ENCODE measurements around the gene GRB2.
"Not testable (repeated sequence)": the region's sequence is repeated elsewhere in the genome, so short reads cannot be mapped to it uniquely, and the experiment has no call there.

The GRB2 gene

DNA sequence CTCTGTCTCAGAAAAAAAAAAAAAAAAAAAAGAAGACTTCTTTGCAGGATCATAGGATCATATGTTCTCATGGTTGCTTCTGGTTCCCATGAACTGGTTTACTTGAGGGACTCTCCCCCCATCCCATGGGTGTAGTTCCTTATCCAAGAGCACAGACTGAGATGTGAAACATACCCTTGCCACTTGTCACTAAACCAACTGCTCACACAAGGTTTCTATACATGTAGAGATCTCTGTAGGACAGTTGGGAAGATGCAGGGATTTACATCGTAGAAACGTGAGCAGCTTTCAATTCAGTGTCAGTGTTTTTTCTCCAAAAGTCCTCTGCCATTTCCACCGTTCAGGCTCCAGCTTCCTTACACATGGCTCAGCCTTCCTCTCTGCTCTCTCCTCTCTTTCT, 39.8 kb upstream of the GRB2 start:
- no peaks in the 10 kb centered on the region for H3K27me3 ChIP-seq (ENCODE audit: insufficient read depth, poor library complexity, severe bottlenecking)
- DNase-seq (ENCODE audit: low spot score) (no peak), ATAC-seq (ENCODE audit: low read depth) (no peak)
- H3K9me3 ChIP-seq (ENCODE audit: severe bottlenecking): no peaks in the 10 kb centered on the region
- no peak overlapping the region for H3K27ac ChIP-seq (ENCODE audit: poor library complexity, severe bottlenecking)
- no peak overlapping the region for H3K4me3 ChIP-seq (ENCODE audit: severe bottlenecking)
- H3K36me3 ChIP-seq (ENCODE audit: low read depth): no peaks in the 10 kb centered on the region
- no peaks in the 10 kb centered on the region for H3K4me1 ChIP-seq (ENCODE audit: insufficient read depth, poor library complexity, severe bottlenecking)
- TF ChIP-seq, protein P1, sequence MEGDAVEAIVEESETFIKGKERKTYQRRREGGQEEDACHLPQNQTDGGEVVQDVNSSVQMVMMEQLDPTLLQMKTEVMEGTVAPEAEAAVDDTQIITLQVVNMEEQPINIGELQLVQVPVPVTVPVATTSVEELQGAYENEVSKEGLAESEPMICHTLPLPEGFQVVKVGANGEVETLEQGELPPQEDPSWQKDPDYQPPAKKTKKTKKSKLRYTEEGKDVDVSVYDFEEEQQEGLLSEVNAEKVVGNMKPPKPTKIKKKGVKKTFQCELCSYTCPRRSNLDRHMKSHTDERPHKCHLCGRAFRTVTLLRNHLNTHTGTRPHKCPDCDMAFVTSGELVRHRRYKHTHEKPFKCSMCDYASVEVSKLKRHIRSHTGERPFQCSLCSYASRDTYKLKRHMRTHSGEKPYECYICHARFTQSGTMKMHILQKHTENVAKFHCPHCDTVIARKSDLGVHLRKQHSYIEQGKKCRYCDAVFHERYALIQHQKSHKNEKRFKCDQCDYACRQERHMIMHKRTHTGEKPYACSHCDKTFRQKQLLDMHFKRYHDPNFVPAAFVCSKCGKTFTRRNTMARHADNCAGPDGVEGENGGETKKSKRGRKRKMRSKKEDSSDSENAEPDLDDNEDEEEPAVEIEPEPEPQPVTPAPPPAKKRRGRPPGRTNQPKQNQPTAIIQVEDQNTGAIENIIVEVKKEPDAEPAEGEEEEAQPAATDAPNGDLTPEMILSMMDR (IDR thresholded peaks at IDR 0.05; ENCODE audit: poor library complexity, severe bottlenecking): no peak

DNA sequence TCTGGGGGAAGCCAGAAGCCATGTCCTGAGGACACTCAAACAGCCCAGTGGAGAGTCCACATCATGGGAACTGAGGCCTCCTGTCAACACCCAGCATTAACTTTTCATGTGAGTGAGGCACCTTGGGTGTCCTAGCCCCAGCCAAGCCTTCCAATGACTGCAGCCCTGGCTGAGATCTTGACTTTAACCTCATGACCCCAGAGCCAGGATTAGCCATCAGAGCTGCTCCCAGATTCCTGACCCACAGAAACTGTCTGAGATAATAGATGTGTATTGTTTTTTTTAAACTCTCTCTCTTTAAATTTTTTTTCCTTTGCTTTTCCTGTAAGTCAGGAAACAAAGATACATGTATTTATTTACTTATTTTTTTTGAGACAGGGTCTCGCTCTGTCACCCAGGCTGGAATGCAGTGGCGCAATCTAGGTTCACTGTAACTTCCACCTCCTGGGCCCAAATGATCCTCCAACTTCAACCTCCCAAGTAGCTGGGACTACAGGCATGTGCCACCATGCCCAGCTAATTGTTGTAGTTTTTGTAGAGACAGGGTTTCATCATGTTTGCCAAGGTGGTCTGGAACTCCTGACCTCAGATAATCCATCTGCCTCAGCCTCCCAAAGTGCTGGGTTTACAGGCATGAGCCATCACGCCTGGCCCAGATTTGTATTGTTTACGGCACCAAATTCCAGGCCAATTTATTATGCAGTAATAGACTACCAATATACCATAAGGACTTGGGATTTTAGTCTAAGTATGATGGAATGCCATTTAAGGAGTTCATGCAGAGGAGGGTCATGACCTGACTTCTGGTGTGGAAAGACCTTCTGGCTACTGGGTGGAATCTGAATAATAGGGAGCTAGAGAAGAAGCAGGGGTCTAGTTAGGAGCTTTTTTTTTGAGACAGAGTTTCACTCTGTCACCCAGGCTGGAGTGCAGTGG, 37.0 kb upstream of the GRB2 start:
- ATAC-seq (ENCODE audit: low read depth) (no peak), DNase-seq (ENCODE audit: low spot score) (no peak)
- H3K36me3 ChIP-seq (ENCODE audit: low read depth): no peaks in the 10 kb centered on the region
- TF ChIP-seq, protein P1 (IDR thresholded peaks at IDR 0.05; ENCODE audit: poor library complexity, severe bottlenecking): no peak
- H3K4me3 ChIP-seq (ENCODE audit: severe bottlenecking): no peak overlapping the region
- H3K9me3 ChIP-seq (ENCODE audit: severe bottlenecking): no peaks in the 10 kb centered on the region
- H3K4me1 ChIP-seq (ENCODE audit: insufficient read depth, poor library complexity, severe bottlenecking): no peaks in the 10 kb centered on the region
- no peaks in the 10 kb centered on the region for H3K27me3 ChIP-seq (ENCODE audit: insufficient read depth, poor library complexity, severe bottlenecking)
- H3K27ac ChIP-seq (ENCODE audit: poor library complexity, severe bottlenecking): no peak overlapping the region

DNA sequence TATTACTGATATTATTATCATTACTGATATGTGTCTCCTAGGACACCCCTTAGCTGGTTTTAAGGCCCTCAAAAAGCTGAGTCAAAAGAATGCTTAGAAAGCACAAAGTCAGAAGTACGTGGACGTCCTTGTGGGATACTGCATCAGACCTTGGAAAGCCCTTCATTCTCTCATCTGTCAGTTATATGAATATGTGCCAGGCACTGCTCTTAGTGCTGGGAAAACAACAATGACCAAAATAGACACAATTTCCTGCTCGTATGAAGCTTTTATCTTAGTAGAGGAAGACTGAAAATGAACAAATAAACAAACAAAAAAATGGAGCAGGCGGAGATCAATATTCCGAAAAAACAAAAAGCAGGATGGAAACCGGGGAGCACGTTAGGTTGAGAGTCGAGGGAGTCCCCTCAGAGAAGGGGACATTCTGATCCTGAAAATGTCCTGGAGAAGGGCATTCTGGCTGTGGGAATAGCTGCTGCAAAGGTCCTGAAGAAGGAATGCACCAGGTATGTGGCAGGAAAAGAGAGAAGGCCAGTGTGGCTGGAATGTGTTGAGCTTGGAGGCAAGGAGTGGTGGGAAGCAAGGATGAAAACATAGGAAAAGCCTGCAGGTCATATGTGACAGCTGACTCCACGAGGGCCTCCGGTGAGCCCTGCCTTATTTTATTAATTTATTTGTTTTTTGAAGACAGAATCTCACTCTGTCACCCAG, 35.4 kb upstream of the GRB2 start:
- TF ChIP-seq, protein P1 (IDR thresholded peaks at IDR 0.05; ENCODE audit: poor library complexity, severe bottlenecking): no peak
- H3K36me3 ChIP-seq (ENCODE audit: low read depth): no peaks in the 10 kb centered on the region
- no peak overlapping the region for H3K4me3 ChIP-seq (ENCODE audit: severe bottlenecking)
- no peaks in the 10 kb centered on the region for H3K9me3 ChIP-seq (ENCODE audit: severe bottlenecking)
- no peaks in the 10 kb centered on the region for H3K4me1 ChIP-seq (ENCODE audit: insufficient read depth, poor library complexity, severe bottlenecking)
- H3K27me3 ChIP-seq (ENCODE audit: insufficient read depth, poor library complexity, severe bottlenecking): no peaks in the 10 kb centered on the region
- ATAC-seq (ENCODE audit: low read depth) (no peak), DNase-seq (ENCODE audit: low spot score) (no peak)
- no peak overlapping the region for H3K27ac ChIP-seq (ENCODE audit: poor library complexity, severe bottlenecking)

DNA sequence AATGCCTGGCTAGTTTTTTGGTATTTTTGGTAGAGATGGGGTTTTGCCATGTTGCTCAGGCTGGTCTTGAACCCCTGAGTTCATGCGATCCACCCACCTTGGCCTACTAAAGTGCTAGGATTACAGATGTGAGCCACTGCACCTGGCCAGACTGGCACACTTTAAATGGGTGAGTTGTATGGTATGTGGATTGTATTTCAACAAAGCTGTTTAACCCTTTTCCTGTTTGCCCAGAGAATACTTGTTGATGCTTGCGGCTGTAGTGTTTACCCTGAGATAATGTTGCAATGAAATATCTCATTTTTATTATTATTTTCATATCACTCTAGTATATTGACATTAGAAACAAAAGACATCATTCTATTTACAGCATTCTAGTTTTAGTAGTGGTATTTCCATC, 33.8 kb upstream of the GRB2 start:
- Histone ChIP-seq H3K36me3 (ENCODE audit: low read depth) (no peaks in the 10 kb centered on the region), H3K4me3 (ENCODE audit: severe bottlenecking) (no peak overlapping the region), H3K27me3 (ENCODE audit: insufficient read depth, poor library complexity, severe bottlenecking) (no peaks in the 10 kb centered on the region), H3K27ac (ENCODE audit: poor library complexity, severe bottlenecking) (no peak overlapping the region), H3K4me1 (ENCODE audit: insufficient read depth, poor library complexity, severe bottlenecking) (no peaks in the 10 kb centered on the region), H3K9me3 (ENCODE audit: severe bottlenecking) (no peaks in the 10 kb centered on the region)
- peak; percentile 54 for ATAC-seq (ENCODE audit: low read depth)
- DNase-seq (ENCODE audit: low spot score): no peak
- TF ChIP-seq, protein P1 (IDR thresholded peaks at IDR 0.05; ENCODE audit: poor library complexity, severe bottlenecking): no peak

DNA sequence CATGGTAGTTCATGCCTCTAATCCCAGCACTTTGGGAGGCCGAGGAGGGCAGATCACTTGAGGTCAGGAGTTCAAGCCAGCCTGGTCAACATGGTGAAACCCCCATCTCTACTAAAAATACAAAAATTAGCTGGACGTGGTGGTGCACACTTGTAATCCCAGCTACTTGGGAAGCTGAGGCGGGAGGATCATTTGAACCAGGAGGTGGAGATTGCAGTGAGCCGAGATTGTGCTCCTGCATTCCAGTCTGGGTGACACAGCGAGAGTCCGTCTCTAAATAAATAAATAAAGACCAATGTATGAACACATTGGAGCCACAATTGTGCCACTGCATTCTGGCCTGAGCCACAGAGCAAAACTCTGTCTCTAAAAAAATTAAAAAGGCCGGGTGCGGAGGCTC, 31.9 kb upstream of the GRB2 start:
- not testable (repeated sequence) for H3K27me3 ChIP-seq (ENCODE audit: insufficient read depth, poor library complexity, severe bottlenecking); H3K36me3 ChIP-seq (ENCODE audit: low read depth); H3K4me1 ChIP-seq (ENCODE audit: insufficient read depth, poor library complexity, severe bottlenecking); DNase-seq (ENCODE audit: low spot score); H3K9me3 ChIP-seq (ENCODE audit: severe bottlenecking); H3K27ac ChIP-seq (ENCODE audit: poor library complexity, severe bottlenecking); H3K4me3 ChIP-seq (ENCODE audit: severe bottlenecking); ATAC-seq (ENCODE audit: low read depth)

DNA sequence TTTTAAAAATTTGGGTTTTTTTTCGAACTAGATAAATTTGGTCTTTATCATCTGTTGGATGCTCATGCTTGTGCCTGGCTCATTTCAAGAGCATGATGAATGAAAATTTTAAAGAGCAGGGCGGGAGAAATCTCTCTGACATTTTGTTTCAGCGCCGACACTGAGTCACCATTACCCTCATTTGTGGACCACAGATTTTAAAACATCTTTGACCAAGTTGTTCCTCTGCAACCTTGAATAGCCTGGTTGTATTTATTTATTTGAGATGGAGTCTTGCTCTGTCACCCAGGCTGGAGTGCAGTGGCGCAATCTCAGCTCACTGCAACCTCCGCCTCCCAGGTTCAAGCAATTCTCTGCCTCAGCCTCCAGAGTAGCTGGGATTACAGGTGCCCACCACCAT, 29.0 kb upstream of the GRB2 start:
- H3K9me3 ChIP-seq (ENCODE audit: severe bottlenecking); H3K27ac ChIP-seq (ENCODE audit: poor library complexity, severe bottlenecking); H3K4me3 ChIP-seq (ENCODE audit: severe bottlenecking); DNase-seq (ENCODE audit: low spot score); H3K27me3 ChIP-seq (ENCODE audit: insufficient read depth, poor library complexity, severe bottlenecking); H3K4me1 ChIP-seq (ENCODE audit: insufficient read depth, poor library complexity, severe bottlenecking); ATAC-seq (ENCODE audit: low read depth); H3K36me3 ChIP-seq (ENCODE audit: low read depth): not testable (repeated sequence)
